GM12878 (cell line): Measurements from ENCODE around the gene HNRNPH1. TPM values are rescaled to one million over a fixed set of nuclear protein-coding genes. Genes with fewer than 3 reads are reported as not detected.
"Not testable (repeated sequence)": the region's sequence is repeated elsewhere in the genome, so short reads cannot be mapped to it uniquely, and the experiment has no call there.

Experiments used
- ATAC-seq: fragments of 200-7000 bp; cut with Tn5 transposase; 3 replicates; pipeline ENCODE4 v1.9.1; 2020; ENCODE audit warnings: mild to moderate bottlenecking, moderate library complexity
- BruUV-seq: library from RNA; stranded (reverse); fragments of 400-500 nt; replicated peaks from 2 replicates; lab custom pipeline; 2021; lab: Mats Ljungman, UMichigan
- CTCF ChIA-PET: fragments of 300-600 bp; sonication (Branson Sonifier 250); formaldehyde crosslinking; extraction: SDS; loops from one replicate; lab custom pipeline; 2021; ENCODE audit warnings: inconsistent platforms; lab: Yijun Ruan, JAX
- POLR2A ChIA-PET: fragments of 350-600 bp; formaldehyde crosslinking; extraction: SDS; loops from one replicate; lab custom pipeline; 2021; ENCODE audit warnings: inconsistent platforms; lab: Charles Lee
- RAD21 ChIA-PET: fragments of 300-600 bp; sonication (Branson Sonifier 250); formaldehyde crosslinking; loops from one replicate; lab custom pipeline; 2023; ENCODE audit warnings: antibody characterized with exemption; ENCODE audit not compliant: unreplicated experiment; lab: Charles Lee
- SMC1A ChIA-PET: fragments of 300-600 bp; sonication (Branson Sonifier 250); formaldehyde crosslinking; loops from one replicate; lab custom pipeline; 2023; ENCODE audit not compliant: unreplicated experiment, uncharacterized antibody; lab: Charles Lee
- DNase-seq: peaks from one replicate; pipeline ENCODE4 v3.0.0-alpha.2; 2011; ENCODE audit warnings: low read depth, low spot score
- FAIRE-seq: peaks from 3 replicates; lab custom pipeline; 2011; peaks lifted over from hg19 to GRCh38; lab: Jason Lieb, UNC
- H2AFZ ChIP-seq: 2 replicates; pipeline ENCODE4 v1.6.0; 2011; ENCODE audit warnings: low read depth, low read length, control low read depth; ENCODE audit not compliant: control insufficient read depth
- H3K27ac ChIP-seq: 2 replicates; pipeline ENCODE4 v1.5.1; 2011; ENCODE audit warnings: control low read depth; ENCODE audit not compliant: control insufficient read depth, insufficient read depth
- H3K27me3 ChIP-seq, 2 experiments: replicated peaks in 1 of 2; 2 replicates each; pipeline versions ENCODE4 v1.6.0 to v1.6.1; 2011; ENCODE audit warnings: low read length in 1 of 2; ENCODE audit not compliant: control insufficient read depth in 2 of 2, insufficient read depth in 2 of 2
- H3K36me3 ChIP-seq, 2 experiments: 2 replicates each; pipeline ENCODE4 v1.5.1; 2011; ENCODE audit warnings: low read length in 1 of 2; ENCODE audit not compliant: control insufficient read depth in 2 of 2, insufficient read depth in 2 of 2
- H3K4me1 ChIP-seq: 2 replicates; pipeline ENCODE4 v1.6.1; 2011; ENCODE audit warnings: mild to moderate bottlenecking, low read length, moderate library complexity, mixed read lengths; ENCODE audit not compliant: control insufficient read depth, insufficient read depth
- H3K4me2 ChIP-seq: 2 replicates; pipeline ENCODE4 v1.6.0; 2011; ENCODE audit warnings: control low read depth; ENCODE audit not compliant: control insufficient read depth, insufficient read depth
- H3K4me3 ChIP-seq: fragments of 200-600 bp; sonication (generic); 2 replicates; pipeline ENCODE4 v1.5.1; 2016
- H3K79me2 ChIP-seq: 2 replicates; pipeline ENCODE4 v1.6.0; 2011; ENCODE audit warnings: low read length; ENCODE audit not compliant: control insufficient read depth, insufficient read depth
- H3K9ac ChIP-seq: 2 replicates; pipeline ENCODE4 v1.8.0; 2011; ENCODE audit warnings: low read length, control low read depth, mixed read lengths; ENCODE audit not compliant: control insufficient read depth, insufficient read depth
- H3K9me3 ChIP-seq: replicated peaks from 3 replicates; pipeline ENCODE4 v1.5.1; 2011; ENCODE audit warnings: mild to moderate bottlenecking, low read length; ENCODE audit not compliant: control insufficient read depth, insufficient read depth
- H4K20me1 ChIP-seq: 2 replicates; pipeline ENCODE4 v1.6.0; 2011; ENCODE audit not compliant: control insufficient read depth, insufficient read depth
- WGBS: methylation state at CpG from one replicate; pipeline ENCODE4 v1.1.6; 2016; ENCODE audit warnings: low lambda C conversion rate; ENCODE audit not compliant: insufficient replicate concordance, insufficient coverage; ENCODE audit errors: missing lambda C conversion rate; 5-methylcytosine and 5-hydroxymethylcytosine counted together
- in situ Hi-C: fragments of 300-500 bp; cut with MboI; formaldehyde crosslinking; loops from 9 replicates; pipeline ENCODE4 v1.14.3; 2018; ENCODE audit warnings: mixed read lengths
- intact Hi-C: fragments of 100-400 bp; cut with micrococcal nuclease; formaldehyde crosslinking; loops from one replicate; pipeline ENCODE4 v1.14.2; 2022; ENCODE audit not compliant: unreplicated experiment
- polyA plus RNA-seq, 11 experiments: library from polyadenylated mRNA; depleted of rRNA in 4 of 11; unstranded in 6 of 11; stranded (reverse) in 5 of 11; fragments of >200 nt; fragmentation: Nextera tagmentation in 4 of 11; fragmentation: Illumina TruSeq in 1 of 11; extraction: Ambion mirVana in 4 of 11; extraction: Trizol in 1 of 11; gene quantifications; 1 replicate in 1 of 11; 2 replicates in 10 of 11; pipeline versions ENCODE4 v1.2.1 to v1.2.3, GENCODE V29; 2011 to 2016; ENCODE audit warnings: inconsistent platforms in 2 of 11, missing spikeins in 2 of 11, low read depth in 1 of 11
- total RNA-seq, 4 experiments: library from RNA; depleted of rRNA in 3 of 4; stranded (reverse); fragments of >200 nt in 3 of 4; fragmentation: Illumina TruSeq in 1 of 4; extraction: Trizol in 1 of 4; gene quantifications; 2 replicates each; pipeline versions ENCODE4 v1.2.1 to v1.2.3, GENCODE V29; 2013 to 2021

Gene HNRNPH1
- total and polyA plus RNA-seq, 10 of the 15 experiments (the other 5 are each of a cell fraction or from before 2014, with no cell fraction given) = 184 to 780 (median 690) TPM

DNA sequence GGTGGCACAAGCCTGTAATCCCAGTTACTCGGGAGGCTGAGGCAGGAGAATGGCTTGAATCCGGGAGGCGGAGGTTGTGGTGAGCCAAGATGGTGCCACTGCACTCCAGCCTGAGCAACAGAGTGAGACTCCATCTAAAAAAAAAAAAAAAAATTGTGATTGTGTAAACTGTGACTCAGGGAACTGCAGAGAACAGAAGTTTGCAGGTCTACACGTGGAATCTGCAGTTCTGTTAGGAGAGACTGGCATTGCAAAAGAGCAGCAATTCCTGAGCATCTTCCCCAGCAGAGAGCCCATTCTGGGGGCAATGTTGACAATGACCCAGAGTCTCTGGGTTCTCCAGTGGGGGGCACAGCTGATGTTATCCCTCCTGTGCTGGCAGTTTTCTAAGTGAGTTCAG lies 18.3 kb upstream of the HNRNPH1 start:
- H3K27me3 ChIP-seq, H3K27ac ChIP-seq, FAIRE-seq, in situ Hi-C loops, CTCF ChIA-PET, H3K4me1 ChIP-seq, DNase-seq, H3K79me2 ChIP-seq, H2AFZ ChIP-seq, H4K20me1 ChIP-seq, SMC1A ChIA-PET, H3K9me3 ChIP-seq, H3K36me3 ChIP-seq, ATAC-seq, BruUV-seq, H3K9ac ChIP-seq, H3K4me2 ChIP-seq, intact Hi-C loops, H3K4me3 ChIP-seq, POLR2A ChIA-PET, RAD21 ChIA-PET: not testable (repeated sequence)
- no CpG with 5 or more reads among the region's 4 CpGs for WGBS

DNA sequence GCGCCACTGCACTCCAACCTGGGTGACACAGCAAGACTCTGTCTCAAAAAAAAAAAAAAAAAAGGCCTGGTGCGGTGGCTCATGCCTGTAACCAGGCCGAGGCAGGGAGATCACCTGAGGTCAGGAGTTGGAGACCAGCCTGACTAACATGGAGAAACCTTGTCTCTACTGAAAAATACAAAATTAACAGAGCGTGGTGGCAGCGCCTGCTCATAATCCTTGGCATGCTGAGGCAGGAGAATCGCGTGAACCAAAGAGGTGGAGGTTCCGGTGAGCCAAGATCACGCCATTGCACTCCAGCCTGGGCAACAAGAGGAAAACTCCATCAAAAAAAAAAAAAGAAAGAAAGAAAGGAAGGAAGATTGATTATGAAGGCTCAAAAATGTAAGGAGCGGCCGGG lies 15.8 kb upstream of the HNRNPH1 start:
- intact Hi-C loops, RAD21 ChIA-PET, H2AFZ ChIP-seq, POLR2A ChIA-PET, H3K27ac ChIP-seq, H3K79me2 ChIP-seq, SMC1A ChIA-PET, H3K36me3 ChIP-seq, H3K9ac ChIP-seq, BruUV-seq, H3K4me2 ChIP-seq, H3K9me3 ChIP-seq, FAIRE-seq, DNase-seq, H3K4me3 ChIP-seq, CTCF ChIA-PET, in situ Hi-C loops, H3K4me1 ChIP-seq, H4K20me1 ChIP-seq, ATAC-seq, H3K27me3 ChIP-seq: not testable (repeated sequence)
- WGBS = 82% methylated on average over 10 of the region's 11 CpGs

DNA sequence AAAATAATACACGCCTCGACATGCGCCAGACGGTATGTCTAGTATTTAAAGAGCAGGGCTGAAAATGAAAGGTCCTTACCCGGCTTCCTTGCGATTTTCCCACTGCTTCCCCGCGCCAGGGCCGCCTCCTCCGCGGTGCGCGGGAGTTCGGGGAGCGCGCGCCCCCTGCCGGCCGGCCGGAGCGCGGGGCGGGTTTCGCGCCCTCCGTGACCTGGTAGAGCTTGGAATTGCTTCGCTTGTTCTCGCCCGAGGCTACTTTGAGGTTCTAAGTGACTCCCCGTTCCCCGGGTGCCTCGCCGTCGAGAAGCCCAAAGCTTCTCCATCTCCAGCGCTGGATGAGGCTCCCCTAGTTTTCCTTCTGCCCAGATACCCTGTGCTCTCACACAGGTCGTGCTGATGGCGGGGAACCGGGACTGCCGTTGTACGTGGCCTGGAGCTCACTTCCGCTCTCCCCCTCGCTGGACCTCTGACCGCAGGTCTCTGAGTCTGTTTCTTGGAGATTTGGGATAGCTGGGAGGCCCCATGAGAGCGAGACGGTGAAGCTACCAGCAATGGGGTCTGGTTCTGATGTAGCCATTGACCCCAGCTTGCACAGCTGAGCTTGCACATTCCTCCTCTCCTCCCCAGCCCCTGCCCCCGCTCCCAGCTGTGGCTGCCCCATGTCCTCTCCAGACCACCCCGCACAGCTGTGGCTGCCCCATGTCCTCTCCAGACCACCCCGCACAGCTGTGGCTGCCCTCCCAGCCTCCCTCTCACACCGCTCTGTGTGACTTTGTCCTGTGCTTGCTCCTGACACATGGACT lies 11.1 kb upstream of the HNRNPH1 start:
- CTCF ChIA-PET, H3K79me2 ChIP-seq, H3K4me2 ChIP-seq, H2AFZ ChIP-seq, DNase-seq, H3K27me3 ChIP-seq, H3K9me3 ChIP-seq, BruUV-seq, intact Hi-C loops, H3K4me1 ChIP-seq, H3K9ac ChIP-seq, SMC1A ChIA-PET, POLR2A ChIA-PET, H4K20me1 ChIP-seq, H3K27ac ChIP-seq, in situ Hi-C loops, H3K36me3 ChIP-seq, RAD21 ChIA-PET, H3K4me3 ChIP-seq: not testable (repeated sequence)
- WGBS = 0% methylated on average over 6 of the region's 49 CpGs
- FAIRE-seq (peak; percentile 100), ATAC-seq (peak; percentile 98)
